HL-60 (cell line): ENCODE measurements around the gene PCDHA9.

ENCODE experiments used
- DNase-seq, 2 experiments: peaks; one replicate each; pipeline ENCODE4 v3.0.0-alpha.2; 2010 to 2020; ENCODE audit warnings: low read depth in 1 of 2, low spot score in 1 of 2
- H3K27ac ChIP-seq: fragments of 250-450 bp; sonication (Bioruptor Pico); replicated peaks from 2 replicates; pipeline ENCODE4 v1.5.1; 2020; ENCODE audit warnings: mild to moderate bottlenecking, moderate library complexity
- H3K27me3 ChIP-seq: fragments of 250-450 bp; sonication (Bioruptor Pico); 2 replicates; pipeline ENCODE4 v1.5.1; 2021; ENCODE audit warnings: mild to moderate bottlenecking, moderate library complexity; ENCODE audit not compliant: insufficient read depth, poor library complexity, severe bottlenecking
- H3K4me3 ChIP-seq: replicated peaks from 2 replicates; pipeline ENCODE4 v1.5.1; 2011; ENCODE audit warnings: mild to moderate bottlenecking, control low read depth, low read length; ENCODE audit not compliant: insufficient read depth
- GABPA ChIP-seq: IDR thresholded peaks from 2 replicates; pipeline ENCODE4 v1.6.1; 2012; ENCODE audit warnings: low read depth
- POLR2AphosphoS5 ChIP-seq: IDR thresholded peaks from 2 replicates; pipeline ENCODE4 v1.6.1; 2012; ENCODE audit warnings: low read depth
- SPI1 ChIP-seq: IDR thresholded peaks from 2 replicates; pipeline ENCODE4 v1.6.1; 2012; ENCODE audit warnings: low read depth, mild to moderate bottlenecking, borderline replicate concordance
- TF ChIP-seq, protein P1 (sequence below): IDR thresholded peaks from 2 replicates; pipeline ENCODE4 v1.6.1; 2012; ENCODE audit warnings: low read depth; ENCODE audit not compliant: insufficient replicate concordance
- TF ChIP-seq, protein P2 (sequence below): IDR thresholded peaks from one replicate; pipeline ENCODE4 v1.5.1; 2011; ENCODE audit warnings: low read length, control low read depth, inconsistent platforms; ENCODE audit not compliant: insufficient read depth

Gene PCDHA9

DNA sequence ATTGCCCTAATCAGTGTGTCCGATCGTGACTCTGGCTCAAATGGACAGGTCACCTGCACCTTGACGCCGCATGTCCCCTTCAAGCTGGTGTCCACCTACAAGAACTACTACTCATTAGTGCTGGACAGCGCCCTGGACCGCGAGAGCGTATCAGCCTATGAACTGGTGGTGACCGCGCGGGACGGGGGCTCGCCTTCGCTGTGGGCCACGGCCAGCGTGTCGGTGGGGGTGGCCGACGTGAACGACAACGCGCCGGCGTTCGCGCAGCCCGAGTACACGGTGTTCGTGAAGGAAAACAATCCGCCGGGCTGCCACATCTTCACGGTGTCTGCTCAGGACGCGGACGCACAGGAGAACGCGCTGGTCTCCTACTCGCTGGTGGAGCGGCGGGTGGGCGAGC lies 35.2 kb downstream of the PCDHA9 start:
- Histone ChIP-seq H3K27me3 (no peaks in the 10 kb centered on the region), H3K27ac (no peak overlapping the region), H3K4me3 (no peak overlapping the region)
- no peak for DNase-seq
- TF ChIP-seq GABPA: no peak
- TF ChIP-seq, protein P1, sequence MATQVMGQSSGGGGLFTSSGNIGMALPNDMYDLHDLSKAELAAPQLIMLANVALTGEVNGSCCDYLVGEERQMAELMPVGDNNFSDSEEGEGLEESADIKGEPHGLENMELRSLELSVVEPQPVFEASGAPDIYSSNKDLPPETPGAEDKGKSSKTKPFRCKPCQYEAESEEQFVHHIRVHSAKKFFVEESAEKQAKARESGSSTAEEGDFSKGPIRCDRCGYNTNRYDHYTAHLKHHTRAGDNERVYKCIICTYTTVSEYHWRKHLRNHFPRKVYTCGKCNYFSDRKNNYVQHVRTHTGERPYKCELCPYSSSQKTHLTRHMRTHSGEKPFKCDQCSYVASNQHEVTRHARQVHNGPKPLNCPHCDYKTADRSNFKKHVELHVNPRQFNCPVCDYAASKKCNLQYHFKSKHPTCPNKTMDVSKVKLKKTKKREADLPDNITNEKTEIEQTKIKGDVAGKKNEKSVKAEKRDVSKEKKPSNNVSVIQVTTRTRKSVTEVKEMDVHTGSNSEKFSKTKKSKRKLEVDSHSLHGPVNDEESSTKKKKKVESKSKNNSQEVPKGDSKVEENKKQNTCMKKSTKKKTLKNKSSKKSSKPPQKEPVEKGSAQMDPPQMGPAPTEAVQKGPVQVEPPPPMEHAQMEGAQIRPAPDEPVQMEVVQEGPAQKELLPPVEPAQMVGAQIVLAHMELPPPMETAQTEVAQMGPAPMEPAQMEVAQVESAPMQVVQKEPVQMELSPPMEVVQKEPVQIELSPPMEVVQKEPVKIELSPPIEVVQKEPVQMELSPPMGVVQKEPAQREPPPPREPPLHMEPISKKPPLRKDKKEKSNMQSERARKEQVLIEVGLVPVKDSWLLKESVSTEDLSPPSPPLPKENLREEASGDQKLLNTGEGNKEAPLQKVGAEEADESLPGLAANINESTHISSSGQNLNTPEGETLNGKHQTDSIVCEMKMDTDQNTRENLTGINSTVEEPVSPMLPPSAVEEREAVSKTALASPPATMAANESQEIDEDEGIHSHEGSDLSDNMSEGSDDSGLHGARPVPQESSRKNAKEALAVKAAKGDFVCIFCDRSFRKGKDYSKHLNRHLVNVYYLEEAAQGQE: no peak
- no peak for TF ChIP-seq POLR2AphosphoS5
- TF ChIP-seq, protein P2, sequence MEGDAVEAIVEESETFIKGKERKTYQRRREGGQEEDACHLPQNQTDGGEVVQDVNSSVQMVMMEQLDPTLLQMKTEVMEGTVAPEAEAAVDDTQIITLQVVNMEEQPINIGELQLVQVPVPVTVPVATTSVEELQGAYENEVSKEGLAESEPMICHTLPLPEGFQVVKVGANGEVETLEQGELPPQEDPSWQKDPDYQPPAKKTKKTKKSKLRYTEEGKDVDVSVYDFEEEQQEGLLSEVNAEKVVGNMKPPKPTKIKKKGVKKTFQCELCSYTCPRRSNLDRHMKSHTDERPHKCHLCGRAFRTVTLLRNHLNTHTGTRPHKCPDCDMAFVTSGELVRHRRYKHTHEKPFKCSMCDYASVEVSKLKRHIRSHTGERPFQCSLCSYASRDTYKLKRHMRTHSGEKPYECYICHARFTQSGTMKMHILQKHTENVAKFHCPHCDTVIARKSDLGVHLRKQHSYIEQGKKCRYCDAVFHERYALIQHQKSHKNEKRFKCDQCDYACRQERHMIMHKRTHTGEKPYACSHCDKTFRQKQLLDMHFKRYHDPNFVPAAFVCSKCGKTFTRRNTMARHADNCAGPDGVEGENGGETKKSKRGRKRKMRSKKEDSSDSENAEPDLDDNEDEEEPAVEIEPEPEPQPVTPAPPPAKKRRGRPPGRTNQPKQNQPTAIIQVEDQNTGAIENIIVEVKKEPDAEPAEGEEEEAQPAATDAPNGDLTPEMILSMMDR: no peak
- no peak for TF ChIP-seq SPI1

DNA sequence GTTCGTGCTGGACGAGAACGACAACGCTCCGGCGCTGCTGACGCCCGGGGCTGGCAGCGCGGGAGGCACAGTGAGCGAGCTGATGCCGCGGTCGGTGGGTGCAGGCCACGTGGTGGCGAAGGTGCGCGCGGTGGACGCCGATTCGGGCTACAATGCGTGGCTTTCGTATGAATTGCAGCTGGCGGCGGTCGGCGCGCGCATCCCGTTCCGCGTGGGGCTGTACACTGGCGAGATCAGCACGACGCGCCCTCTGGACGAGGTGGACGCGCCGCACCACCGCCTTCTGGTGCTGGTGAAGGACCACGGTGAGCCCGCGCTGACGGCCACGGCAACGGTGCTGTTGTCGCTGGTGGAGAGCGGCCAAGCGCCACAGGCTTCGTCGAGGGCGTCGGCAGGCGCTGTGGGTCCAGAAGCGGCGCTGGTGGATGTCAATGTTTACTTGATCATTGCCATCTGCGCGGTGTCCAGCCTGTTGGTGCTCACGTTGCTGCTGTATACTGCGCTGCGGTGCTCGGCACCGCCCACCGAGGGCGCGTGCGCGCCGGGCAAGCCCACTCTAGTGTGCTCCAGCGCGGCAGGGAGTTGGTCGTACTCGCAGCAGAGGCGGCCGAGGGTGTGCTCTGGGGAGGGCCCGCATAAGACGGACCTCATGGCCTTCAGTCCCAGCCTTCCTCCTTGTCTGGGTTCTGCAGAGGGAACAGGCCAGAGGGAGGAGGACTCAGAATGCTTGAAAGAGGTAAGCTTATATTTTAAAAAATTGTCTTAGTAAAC lies 35.9 kb downstream of the PCDHA9 start:
- Histone ChIP-seq H3K27ac (no peak overlapping the region), H3K27me3 (no peaks in the 10 kb centered on the region), H3K4me3 (no peak overlapping the region)
- no peak for TF ChIP-seq GABPA
- TF ChIP-seq, protein P2: no peak
- TF ChIP-seq, protein P1: no peak
- DNase-seq: no peak
